Measurements from ENCODE around the gene NR6A1. TPM values are rescaled to one million over a fixed set of nuclear protein-coding genes. Genes with fewer than 3 reads are reported as not detected.

The NR6A1 gene
- total and polyA plus RNA-seq, 2 experiments from 2014 or later, result 44.2 to 139 TPM

- TF ChIP-seq, protein P1, sequence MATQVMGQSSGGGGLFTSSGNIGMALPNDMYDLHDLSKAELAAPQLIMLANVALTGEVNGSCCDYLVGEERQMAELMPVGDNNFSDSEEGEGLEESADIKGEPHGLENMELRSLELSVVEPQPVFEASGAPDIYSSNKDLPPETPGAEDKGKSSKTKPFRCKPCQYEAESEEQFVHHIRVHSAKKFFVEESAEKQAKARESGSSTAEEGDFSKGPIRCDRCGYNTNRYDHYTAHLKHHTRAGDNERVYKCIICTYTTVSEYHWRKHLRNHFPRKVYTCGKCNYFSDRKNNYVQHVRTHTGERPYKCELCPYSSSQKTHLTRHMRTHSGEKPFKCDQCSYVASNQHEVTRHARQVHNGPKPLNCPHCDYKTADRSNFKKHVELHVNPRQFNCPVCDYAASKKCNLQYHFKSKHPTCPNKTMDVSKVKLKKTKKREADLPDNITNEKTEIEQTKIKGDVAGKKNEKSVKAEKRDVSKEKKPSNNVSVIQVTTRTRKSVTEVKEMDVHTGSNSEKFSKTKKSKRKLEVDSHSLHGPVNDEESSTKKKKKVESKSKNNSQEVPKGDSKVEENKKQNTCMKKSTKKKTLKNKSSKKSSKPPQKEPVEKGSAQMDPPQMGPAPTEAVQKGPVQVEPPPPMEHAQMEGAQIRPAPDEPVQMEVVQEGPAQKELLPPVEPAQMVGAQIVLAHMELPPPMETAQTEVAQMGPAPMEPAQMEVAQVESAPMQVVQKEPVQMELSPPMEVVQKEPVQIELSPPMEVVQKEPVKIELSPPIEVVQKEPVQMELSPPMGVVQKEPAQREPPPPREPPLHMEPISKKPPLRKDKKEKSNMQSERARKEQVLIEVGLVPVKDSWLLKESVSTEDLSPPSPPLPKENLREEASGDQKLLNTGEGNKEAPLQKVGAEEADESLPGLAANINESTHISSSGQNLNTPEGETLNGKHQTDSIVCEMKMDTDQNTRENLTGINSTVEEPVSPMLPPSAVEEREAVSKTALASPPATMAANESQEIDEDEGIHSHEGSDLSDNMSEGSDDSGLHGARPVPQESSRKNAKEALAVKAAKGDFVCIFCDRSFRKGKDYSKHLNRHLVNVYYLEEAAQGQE (IDR thresholded peaks at IDR 0.05; ENCODE audit: unreplicated experiment), result no peak
- TF ChIP-seq POLR2AphosphoS5 (IDR thresholded peaks at IDR 0.05; ENCODE audit: low read depth) (no peak), CREB1 (CRISPR knock-in tag; IDR thresholded peaks at IDR 0.05; ENCODE audit: low read depth) (no peak), STAT1 (IDR thresholded peaks at IDR 0.05; ENCODE audit: unreplicated experiment) (no peak), JUNB (IDR thresholded peaks at IDR 0.05; ENCODE audit: unreplicated experiment) (no peak), ZNF331 (CRISPR knock-in tag; IDR thresholded peaks at IDR 0.05; ENCODE audit: low read depth) (no peak), EZH2 (IDR thresholded peaks at IDR 0.05; ENCODE audit: low read depth, unreplicated experiment) (no peak), EZH2phosphoT487 (IDR thresholded peaks at IDR 0.05; ENCODE audit: unreplicated experiment) (no peak)
- TF ChIP-seq, protein P2, sequence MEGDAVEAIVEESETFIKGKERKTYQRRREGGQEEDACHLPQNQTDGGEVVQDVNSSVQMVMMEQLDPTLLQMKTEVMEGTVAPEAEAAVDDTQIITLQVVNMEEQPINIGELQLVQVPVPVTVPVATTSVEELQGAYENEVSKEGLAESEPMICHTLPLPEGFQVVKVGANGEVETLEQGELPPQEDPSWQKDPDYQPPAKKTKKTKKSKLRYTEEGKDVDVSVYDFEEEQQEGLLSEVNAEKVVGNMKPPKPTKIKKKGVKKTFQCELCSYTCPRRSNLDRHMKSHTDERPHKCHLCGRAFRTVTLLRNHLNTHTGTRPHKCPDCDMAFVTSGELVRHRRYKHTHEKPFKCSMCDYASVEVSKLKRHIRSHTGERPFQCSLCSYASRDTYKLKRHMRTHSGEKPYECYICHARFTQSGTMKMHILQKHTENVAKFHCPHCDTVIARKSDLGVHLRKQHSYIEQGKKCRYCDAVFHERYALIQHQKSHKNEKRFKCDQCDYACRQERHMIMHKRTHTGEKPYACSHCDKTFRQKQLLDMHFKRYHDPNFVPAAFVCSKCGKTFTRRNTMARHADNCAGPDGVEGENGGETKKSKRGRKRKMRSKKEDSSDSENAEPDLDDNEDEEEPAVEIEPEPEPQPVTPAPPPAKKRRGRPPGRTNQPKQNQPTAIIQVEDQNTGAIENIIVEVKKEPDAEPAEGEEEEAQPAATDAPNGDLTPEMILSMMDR (conservative IDR thresholded peaks at IDR 0.05; ENCODE audit: low read depth in 2 of 2), result no peak
Observed at GRCh38 chr9:124733964-124734740, 37.0 kb downstream of the NR6A1 start (continued).

GRCh38 chr9:124730772-124731171, 40.3 kb downstream of the NR6A1 start:
- no peak for DNase-seq (ENCODE audit: low spot score)
- H3K79me2 ChIP-seq (replicated peaks; ENCODE audit: insufficient read depth), result peaks cover 11% of the 10 kb centered on the region; the same call in 1 of the 2 replicates
- H3K27me3 Mint-ChIP-seq (ENCODE audit: insufficient read depth, low read depth, poor library complexity), result peaks cover 4% of the 10 kb centered on the region
- TF ChIP-seq, protein P3, sequence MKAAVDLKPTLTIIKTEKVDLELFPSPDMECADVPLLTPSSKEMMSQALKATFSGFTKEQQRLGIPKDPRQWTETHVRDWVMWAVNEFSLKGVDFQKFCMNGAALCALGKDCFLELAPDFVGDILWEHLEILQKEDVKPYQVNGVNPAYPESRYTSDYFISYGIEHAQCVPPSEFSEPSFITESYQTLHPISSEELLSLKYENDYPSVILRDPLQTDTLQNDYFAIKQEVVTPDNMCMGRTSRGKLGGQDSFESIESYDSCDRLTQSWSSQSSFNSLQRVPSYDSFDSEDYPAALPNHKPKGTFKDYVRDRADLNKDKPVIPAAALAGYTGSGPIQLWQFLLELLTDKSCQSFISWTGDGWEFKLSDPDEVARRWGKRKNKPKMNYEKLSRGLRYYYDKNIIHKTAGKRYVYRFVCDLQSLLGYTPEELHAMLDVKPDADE (IDR thresholded peaks at IDR 0.05), result no peak
- no peak for TF ChIP-seq NANOG (IDR thresholded peaks at IDR 0.05; ENCODE audit: borderline replicate concordance)
- TF ChIP-seq ZNF462 (CRISPR knock-in tag; IDR thresholded peaks at IDR 0.05), result no peak
- no peak for TF ChIP-seq ZNF331 (CRISPR knock-in tag; IDR thresholded peaks at IDR 0.05; ENCODE audit: low read depth)

More at GRCh38 chr9:124730772-124731171, 40.3 kb downstream of the NR6A1 start:
- no peaks in the 10 kb centered on the region for H3K9me2 ChIP-seq (ENCODE audit: insufficient read depth)
- H3K27ac ChIP-seq (ENCODE audit: low read depth), result no peak overlapping the region
- H2AFZ ChIP-seq, result no peak overlapping the region
- Mint-ChIP-seq H3K27ac (0 out of 2 replicates have a peak overlapping the region, but pooled peaks have one; percentile 31), H3K9me3 (no peaks in the 10 kb centered on the region), H3K4me3 (no peak overlapping the region), H3K36me3 (ENCODE audit: low read depth) (peaks cover 40% of the 10 kb centered on the region), H3K4me1 (peaks cover 33% of the 10 kb centered on the region)
- no peak overlapping the region for H3K4me3 ChIP-seq
- no peaks in the 10 kb centered on the region for H3F3A ChIP-seq (replicated peaks; ENCODE audit: low read depth)
- no peak overlapping the region for H3K4me2 ChIP-seq
- no peaks in the 10 kb centered on the region for H3K27me3 ChIP-seq (ENCODE audit: insufficient read depth)
- peaks cover 21% of the 10 kb centered on the region for H3K4me1 ChIP-seq (ENCODE audit: insufficient read depth)
- ATAC-seq, result no peak
- H3K36me3 ChIP-seq (ENCODE audit: insufficient read depth), result no peaks in the 10 kb centered on the region; the same call in 1 of the 2 replicates
- no peaks in the 10 kb centered on the region; the same call in 1 of the 2 replicates for H4K20me1 ChIP-seq (replicated peaks; ENCODE audit: insufficient read depth)
